Left forelimb (tissue), 1 donor: ENCODE measurements around the gene SPTBN4.

Source experiments
- DNase-seq: peaks from one replicate; pipeline ENCODE4 v3.0.0-alpha.2; 2018; ENCODE audit warnings: low spot score

Gene SPTBN4

DNA sequence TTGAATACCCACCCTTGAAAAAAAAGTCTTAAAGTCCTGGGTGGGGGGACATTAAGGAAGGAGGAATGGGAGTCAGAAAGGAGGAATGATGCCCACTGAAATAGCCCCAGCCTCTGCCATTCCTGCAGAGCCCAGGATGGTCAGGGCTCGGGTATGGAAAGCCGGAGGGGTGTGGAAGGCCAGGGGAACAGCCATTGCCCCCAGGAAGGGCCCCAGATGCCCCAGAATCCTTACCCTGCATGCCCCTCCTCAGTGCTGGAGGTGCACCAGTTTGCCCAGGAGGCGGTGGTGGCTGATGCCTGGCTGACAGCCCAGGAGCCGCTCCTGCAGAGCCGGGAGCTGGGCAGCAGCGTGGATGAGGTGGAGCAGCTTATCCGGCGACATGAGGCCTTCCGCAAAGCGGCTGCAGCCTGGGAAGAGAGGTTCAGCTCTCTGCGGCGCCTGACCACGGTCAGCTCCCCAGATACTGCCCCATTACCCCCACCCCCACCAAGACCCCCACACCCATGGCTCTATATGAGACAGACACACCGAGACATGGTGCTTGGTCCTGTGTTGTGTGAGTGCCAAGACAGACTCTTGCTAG, 99.2 kb downstream of the SPTBN4 start:
- no peak for DNase-seq

DNA sequence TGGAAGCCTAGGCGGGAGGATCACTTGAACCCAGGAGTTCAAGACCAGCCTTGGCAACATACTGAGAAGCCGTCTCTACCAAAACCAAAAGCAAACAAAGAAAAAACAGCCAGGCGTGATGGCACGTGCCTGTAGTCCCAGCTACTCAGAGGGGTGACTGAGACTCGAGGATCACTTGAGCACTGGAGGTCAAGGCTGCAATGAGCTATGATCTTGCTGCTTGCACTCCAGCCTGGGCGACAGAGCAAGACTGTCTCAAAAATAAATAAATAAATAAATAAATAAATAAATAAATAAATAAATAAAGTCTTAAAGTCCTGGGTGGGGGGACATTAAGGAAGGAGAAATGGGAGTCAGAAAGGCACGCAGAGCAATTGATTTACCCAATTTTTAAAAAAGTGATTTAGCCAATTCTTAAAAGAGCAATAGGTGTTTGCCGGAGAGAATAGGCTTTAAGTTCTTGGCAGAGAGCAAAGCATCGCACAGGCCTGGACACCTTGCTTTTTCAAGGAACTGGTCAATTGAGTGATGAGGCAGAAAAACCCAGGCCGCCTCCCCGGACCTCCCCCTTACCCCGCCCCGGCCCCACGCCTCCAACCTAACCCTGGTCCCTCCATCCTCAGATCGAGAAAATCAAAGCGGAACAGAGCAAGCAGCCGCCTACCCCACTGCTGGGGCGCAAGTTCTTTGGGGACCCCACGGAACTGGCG, 100.4 kb downstream of the SPTBN4 start:
- DNase-seq = no peak

DNA sequence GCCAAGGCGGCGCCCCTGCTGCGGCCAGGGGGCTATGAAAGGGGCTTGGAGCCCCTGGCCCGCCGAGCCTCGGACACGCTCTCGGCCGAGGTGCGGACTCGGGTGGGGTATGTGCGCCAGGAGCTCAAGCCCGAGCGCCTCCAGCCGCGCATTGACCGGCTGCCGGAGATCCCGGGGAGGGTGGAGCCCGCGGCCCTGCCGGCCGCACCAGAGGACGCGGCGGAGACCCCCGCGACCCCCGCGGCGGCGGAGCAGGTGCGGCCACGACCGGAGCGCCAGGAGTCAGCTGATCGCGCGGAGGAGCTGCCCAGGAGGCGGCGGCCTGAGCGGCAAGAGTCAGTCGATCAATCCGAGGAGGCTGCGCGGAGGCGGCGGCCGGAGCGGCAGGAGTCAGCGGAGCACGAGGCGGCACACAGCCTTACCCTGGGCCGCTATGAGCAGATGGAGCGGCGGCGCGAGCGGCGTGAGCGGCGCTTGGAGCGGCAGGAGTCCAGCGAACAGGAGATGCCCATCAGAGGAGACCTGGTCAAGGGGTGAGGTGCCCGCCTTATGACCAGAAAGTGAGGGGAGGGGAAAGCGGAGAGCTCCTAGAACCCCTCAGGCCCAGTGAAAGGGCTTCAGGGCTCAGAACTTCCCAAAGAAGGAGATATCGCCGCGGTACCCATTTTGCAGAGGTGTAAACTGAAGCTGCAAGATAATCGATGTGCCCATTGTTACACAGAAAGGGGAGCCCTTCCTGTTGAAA, 101.1 kb downstream of the SPTBN4 start:
- DNase-seq = no peak

DNA sequence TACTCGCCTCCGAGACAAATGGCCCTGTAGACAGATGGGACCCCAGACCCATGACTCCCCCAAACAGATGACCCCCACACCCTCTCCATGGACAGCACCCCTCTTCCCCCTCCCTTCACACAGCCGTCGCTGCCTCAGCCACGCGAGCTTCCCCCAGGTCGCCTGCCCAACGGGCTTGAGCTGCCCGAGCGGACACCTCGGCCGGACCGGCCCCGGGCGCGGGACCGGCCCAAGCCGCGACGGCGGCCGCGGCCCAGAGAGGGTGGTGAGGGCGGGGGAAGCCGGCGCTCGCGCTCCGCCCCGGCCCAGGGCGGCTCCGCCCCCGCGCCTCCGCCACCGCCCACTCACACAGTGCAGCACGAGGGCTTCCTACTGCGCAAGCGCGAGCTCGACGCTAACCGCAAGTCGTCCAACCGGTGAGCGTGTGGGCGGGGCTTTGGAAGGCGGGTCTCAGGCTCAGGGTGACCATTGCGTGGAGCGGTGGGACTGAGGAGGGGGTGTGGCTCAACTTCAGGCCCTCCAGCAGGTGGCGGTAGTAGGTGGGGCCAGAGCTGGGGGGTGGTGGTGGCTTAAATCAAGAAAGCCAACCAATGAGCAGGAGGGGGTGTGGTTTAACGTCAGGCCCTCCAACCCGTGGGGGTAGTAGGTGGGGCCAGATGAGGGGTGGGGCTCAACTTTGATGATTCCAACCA, 103.7 kb downstream of the SPTBN4 start:
- DNase-seq = peak; percentile 92

DNA sequence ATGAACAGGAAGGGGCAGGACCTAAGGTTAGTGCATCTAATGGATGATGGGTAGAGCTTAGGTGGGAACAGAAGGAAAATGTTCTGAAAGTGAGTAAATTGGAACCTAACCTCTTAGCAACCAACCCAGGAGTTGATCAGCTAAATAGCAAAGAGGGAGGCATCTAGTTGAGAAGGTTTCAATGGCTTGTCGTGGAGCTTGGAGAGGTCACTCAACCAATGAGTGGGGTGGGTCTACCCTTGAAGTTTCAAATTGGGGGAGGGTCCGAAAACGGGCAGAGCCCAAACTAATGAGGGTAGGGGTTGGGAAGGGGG, 104.2 kb downstream of the SPTBN4 start:
- DNase-seq = no peak

DNA sequence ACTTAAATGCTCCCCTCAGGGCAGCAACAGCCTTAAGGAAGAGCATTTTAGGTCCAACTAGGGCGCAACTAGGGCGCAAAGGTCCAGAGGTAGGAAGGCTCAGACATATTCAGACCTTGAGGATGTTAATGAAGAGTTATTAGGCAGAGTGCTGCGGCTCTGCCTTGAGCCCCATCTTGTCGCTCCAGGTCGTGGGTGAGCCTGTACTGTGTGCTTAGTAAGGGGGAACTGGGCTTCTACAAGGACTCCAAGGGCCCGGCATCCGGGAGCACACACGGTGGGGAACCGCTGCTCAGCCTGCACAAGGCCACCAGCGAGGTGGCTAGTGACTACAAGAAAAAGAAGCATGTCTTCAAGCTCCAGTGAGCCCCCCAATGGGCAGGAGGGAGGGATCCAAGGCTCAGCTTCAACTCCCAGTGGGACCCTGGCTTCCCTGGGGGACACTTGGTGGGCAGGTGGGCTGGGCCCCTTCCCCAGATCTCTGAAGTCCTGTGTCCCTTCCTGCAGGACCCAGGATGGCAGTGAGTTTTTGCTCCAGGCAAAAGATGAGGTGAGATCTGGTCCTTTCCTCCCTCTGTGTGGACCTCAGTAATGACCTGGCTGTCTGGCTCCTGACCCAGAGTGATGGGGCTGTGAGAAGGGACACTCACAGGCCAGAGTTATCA, 105.2 kb downstream of the SPTBN4 start:
- DNase-seq = no peak

DNA sequence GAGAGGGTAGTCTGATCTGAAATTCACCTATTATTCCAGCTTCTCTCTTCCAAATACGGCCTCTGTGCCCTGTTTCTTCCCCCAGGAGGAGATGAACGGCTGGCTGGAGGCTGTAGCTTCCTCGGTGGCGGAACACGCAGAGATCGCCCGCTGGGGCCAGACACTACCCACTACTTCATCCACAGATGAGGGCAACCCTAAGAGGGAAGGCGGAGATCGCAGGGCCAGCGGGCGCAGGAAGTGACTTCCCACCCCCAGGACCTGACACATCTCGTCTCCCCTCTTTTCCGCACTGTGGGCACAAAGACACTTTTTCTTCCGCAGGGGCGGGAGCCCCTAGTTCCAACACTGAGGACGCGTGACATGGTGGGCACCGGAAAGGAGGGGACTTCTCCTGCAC, 108.5 kb downstream of the SPTBN4 start:
- DNase-seq = no peak

DNA sequence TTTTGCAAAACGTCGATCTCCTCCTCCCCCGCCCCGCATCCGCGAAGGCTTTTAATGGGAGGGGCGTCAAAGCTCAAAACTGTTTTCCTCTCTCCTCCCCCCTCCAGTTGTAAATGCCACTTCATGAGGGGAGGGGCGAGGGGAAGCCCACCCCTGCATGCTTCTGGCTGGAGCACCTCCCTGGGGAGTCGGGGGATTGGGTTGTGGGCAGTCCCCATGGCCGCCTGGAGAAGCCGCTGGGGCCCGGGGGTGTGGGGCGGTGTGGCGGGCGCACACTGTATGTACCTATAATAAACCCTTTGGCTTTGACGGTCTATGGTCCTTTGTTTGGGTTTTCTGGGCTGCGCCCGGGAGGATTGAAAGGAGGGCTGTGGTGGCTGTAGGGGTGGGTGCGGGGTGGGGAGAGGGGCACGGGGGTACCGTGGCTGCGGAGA, 109.4 kb downstream of the SPTBN4 start:
- no peak for DNase-seq

DNA sequence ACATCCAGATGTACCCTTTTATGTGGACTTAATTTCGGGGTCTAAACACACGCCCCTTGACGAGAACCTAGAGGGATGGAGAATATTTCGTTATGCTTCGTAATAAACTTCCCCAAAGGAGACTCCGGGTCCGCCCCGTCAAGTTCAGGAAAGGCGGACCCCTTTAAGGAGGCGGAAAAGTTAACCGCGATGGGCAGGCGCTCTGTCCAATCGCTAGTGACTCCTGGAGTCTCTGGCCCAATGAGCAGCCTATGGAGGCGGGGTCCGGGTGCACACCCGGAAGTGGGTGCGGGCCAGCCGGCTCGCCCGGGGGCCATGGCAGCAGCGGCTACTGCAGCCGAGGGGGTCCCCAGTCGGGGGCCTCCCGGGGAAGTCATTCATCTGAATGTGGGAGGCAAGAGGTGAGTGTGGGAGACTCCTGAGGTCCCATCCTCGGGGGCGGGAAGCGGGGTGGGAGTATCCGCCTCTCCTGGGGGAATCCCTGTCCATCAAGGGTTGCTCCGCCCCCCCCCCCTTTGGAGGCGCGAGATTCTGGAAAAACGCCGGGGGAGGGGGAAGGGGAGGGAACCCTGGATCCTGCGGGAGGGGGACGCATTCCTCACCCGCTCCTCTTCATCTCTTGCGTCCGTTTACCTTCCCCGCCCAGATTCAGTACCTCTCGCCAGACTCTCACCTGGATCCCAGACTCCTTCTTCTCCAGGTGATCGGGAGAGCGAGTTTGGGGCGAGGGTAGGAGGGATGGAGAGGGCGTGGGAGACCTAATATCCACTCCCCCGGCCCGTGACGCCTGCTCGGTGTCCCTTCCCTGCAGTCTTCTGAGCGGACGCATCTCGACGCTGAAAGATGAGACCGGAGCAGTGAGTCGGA, 110.0 kb downstream of the SPTBN4 start, which contains the start of gene SHKBP1:
Gene SHKBP1, plus strand, starts transcription at position 289 of the 867 bp plus-strand sequence. Its CDS starts 27 bp downstream, at position 316.
- peak; percentile 96 for DNase-seq

DNA sequence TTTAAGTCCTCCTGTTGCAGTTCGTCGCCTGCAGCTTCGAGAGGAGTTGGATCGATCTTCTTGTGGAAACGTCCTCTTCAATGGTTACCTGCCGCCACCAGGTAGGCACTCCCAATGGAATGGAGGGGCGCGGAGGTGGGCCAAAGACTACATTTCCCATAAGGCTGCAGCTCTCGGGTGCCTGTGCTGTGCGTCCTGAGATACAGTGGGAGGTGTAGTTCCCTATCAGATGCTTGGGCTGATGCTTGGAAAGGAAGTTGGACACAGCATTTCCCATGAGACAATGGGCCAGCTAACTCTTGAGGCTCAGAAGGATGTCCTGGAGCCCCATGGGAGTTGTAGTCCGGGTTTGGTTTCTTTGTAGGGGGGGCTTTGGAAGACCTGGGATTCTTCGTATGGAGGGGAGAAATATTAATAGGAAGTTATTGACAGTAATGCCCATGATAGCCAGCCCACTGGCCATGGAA, 111.7 kb downstream of the SPTBN4 start:
- DNase-seq = no peak

DNA sequence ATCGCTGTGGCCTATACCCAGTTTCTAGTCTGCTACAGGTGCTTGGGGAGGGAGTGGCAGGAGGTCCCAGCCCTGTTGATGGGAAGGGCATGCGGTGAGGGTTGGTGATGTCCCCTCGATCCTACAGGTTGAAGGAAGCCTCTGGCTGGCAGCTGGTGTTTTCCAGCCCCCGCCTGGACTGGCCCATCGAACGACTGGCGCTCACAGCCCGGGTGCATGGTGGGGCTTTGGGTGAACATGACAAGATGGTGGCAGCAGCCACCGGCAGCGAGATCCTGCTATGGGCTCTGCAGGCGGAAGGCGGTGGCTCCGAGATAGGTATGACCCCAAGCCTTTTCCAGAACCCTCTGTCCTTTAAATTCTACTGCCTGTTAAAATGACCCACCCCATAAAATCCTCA, 113.8 kb downstream of the SPTBN4 start:
- DNase-seq = no peak

DNA sequence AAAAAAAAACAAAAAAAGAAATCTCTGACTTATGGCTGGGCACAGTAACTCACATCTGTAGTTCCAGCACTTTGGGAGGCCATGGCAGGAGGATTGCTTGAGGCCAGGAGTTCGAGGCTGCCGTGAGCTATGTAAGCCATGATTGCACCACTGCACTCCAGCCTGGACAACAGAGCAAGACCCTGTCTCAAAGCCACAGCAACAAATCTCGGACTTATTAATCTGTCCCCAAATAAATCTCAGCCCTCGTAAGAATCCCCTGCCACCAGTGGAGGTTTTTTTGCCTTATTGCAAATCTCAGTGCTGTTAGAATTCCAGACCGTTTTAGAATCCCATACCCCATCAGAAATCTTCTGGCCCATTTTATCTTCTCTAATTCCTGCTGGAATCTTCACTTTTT, 114.7 kb downstream of the SPTBN4 start:
- DNase-seq = no peak

DNA sequence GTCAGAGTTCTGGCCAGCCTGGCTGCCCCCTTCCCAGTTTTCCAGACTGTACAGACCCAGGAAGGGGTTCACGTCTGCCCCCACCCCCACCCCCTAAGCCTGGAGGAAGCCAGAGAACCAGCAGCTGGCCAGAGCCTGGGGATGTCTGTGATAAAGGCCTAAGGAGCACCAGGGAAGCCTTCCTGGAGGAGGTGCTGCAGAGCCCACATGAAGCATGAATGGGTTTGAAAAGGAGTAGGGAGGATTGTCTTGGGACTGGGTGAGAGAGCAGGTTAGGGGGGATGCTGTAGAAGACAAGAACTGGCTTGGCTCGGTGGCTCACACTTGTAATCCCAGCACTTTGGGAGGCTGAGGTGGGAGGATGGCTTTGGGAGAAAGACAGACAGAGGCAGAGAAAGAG, 115.7 kb downstream of the SPTBN4 start:
- DNase-seq = no peak

DNA sequence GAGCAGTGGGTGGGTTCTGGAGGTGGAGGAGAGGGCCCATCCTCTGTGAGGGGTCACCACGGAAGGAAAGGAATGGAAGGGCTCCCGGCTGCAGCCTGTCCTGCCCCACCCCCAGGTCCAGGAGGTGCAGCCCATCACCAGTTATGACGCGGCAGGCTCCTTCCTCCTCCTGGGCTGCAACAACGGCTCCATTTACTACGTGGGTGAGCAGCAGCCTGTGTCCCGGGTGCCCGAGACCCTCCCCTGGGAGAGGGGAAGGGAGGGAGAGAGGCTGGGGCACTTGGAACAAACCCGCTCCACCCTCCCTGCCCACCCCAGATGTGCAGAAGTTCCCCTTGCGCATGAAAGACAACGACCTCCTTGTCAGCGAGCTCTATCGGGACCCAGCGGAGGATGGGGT, 116.5 kb downstream of the SPTBN4 start:
- no peak for DNase-seq

DNA sequence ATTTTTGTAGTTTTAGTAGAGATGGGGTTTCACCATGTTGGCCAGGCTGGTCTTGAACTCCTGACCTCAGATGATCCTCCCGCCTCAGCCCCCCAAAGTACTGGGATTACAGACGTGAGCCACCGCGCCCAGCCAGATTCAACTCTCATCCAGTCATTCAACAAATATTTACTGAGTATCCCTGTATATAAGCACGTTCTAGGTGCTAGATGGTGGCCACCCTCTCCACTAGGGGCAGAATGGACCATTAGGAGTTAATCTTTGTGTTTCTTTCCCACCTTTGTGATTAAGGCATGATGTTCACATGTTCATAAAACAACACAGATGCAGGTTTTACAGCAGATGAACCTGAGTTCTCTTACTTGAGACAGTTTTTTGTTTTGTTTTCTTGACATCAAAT, 117.2 kb downstream of the SPTBN4 start:
- no peak for DNase-seq

DNA sequence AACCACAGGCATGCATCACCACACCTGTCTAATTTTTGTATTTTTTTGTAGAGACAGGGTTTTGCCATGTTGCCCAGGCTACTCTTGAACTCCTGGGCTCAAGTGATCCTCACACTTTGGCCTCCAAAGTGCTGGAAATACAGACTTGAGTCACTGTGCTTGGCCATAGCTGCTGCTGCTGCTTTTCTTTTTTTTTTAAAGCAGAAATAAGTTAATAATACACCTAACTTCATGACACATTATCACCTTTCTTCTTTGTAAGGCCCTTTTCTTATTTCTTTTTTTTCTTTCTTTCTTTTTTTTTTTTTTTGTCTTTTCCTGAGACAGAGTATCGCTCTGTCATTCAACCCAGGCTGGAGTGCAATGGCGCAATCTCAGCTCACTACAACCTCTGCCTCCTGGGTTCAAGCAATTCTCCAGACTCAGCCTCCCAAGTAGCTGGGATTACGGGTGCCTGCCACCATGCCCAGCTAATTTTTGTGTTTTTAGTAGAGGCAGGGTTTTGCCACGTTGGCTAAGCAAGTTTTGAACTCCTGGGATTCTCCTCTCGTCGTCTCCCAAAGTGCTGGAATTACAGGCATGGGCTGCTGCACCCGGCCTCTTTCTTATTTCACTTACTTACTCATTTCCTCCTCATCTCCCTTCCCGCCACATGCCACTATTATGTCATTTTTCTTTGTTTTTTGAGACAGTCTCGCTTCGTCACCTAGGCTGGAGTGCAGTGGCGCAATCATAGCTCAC, 118.6 kb downstream of the SPTBN4 start:
- DNase-seq = no peak

DNA sequence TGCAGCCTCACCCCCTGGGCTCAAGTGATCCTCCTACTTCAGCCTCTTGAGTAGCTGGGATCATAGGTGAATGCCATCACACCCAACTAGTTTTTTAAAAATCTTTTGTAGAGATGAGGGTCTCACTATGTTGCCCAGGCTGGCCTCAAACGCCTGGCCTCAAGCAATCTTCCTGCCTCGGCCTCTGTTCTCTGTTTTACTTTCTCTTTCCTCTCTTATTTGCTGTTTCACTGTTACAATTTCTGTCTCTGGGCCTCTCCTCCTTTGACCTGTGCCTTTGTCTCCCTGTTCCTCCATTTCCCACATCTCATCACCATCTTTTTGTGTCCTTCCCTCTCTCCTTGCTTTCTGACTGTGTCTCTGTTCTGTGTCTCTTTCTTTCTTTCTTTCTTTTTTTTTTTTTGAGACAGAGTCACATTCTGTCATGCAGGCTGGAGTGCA, 119.2 kb downstream of the SPTBN4 start:
- DNase-seq = no peak

DNA sequence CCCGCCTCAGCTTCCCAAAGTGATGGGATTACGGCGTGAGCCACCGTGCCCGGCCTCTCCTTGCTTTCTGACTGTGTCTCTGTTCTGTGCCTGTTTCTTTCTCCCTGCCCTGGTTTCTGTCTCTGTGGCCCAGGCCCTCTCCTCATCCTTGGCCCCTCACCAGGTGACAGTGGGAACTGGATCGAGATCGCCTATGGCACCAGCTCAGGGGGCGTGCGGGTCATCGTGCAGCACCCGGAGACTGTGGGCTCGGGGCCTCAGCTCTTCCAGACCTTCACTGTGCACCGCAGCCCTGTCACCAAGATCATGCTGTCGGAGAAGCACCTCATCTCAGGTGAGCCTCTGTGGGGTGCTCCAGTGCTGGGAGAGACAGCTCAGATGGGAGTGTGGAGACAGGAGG, 119.8 kb downstream of the SPTBN4 start:
- DNase-seq = no peak

DNA sequence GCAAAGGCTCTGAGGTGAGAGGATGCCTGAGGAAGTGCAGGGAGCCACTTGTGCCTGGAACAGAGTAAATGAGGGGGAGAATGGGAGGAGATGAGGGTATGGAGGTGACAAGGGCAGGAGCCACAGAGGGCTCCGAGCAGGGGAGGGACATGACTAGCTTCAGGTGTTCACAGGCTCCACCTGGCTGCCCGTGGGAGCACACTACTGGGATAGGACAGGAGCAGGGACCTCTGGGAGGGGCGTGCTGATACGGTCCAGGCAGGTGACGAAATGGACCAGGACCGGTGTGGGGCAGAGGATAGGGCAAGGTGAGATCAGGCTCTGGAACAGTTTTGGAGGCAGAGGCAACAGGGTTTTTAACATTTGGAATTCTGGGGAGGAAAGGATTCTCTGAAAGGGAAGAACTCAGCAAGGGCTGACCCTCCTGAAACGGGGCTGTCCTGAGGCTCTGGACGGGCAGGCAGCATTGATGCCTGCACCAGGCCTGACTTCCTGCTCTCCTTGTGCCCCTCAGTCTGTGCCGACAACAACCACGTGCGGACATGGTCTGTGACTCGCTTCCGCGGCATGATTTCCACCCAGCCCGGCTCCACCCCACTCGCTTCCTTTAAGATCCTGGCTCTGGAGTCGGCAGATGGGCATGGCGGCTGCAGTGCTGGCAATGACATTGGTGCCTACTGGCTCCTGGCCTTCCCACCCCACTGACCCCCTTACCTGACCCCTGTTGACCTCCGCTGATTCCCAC, 121.5 kb downstream of the SPTBN4 start:
- DNase-seq = no peak
